Neural progenitor cell (in vitro differentiated cells): ENCODE data around the gene RIN2.

Source experiments
- EZH2phosphoT487 ChIP-seq: fragments of 200-600 bp; sonication (generic); IDR thresholded peaks from 2 replicates; pipeline ENCODE4 v1.6.1; 2017; ENCODE audit warnings: antibody characterized with exemption
- TF ChIP-seq, protein P1 (sequence below): fragments of 200-600 bp; sonication (generic); IDR thresholded peaks from 2 replicates; pipeline ENCODE4 v1.5.1; 2017; ENCODE audit warnings: antibody characterized with exemption, mild to moderate bottlenecking

DNA sequence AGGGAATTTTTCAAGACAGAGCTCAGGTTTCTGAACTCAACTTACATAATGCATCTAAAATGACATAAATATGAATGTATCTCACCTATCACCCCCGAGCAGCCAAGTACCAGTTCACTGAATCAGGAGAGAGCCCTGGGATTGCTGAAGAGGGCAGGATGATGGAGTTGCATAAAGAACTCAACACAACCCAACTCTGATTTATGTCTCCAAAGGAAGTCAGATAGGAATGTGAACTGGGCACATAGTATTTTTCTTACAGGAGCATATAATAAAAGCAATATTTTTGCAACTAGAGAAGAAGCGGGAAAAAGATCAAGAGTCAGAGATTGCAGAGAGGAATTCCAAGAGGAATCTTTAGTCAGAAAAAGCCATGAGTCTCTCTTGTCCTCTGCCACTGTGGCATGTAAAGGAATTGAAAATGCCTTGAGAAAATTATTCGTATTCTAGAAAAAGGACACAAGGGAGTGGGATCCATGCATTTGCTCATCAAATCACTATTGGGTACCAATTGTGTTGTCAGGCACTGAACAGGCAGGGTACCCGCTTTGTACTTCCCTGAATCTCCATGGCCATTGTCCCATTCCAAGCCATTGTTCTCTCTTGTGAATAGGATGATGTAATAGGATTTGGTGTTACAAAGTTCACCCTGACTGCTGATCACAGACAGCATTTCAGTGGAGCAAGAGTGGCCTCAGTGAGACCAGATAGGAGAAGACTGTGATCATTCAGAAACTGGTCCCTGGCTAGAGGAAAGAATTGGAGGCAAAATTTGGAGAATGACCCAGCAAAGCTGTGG lies 16.3 kb downstream of the RIN2 start:
- TF ChIP-seq, protein P1, sequence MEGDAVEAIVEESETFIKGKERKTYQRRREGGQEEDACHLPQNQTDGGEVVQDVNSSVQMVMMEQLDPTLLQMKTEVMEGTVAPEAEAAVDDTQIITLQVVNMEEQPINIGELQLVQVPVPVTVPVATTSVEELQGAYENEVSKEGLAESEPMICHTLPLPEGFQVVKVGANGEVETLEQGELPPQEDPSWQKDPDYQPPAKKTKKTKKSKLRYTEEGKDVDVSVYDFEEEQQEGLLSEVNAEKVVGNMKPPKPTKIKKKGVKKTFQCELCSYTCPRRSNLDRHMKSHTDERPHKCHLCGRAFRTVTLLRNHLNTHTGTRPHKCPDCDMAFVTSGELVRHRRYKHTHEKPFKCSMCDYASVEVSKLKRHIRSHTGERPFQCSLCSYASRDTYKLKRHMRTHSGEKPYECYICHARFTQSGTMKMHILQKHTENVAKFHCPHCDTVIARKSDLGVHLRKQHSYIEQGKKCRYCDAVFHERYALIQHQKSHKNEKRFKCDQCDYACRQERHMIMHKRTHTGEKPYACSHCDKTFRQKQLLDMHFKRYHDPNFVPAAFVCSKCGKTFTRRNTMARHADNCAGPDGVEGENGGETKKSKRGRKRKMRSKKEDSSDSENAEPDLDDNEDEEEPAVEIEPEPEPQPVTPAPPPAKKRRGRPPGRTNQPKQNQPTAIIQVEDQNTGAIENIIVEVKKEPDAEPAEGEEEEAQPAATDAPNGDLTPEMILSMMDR = no peak
- no peak for TF ChIP-seq EZH2phosphoT487
